ENCODE data around the gene GCH1. TPM values are rescaled to one million over a fixed set of nuclear protein-coding genes. Genes with fewer than 3 reads are reported as not detected.
"Not testable (repeated sequence)": the region's sequence is repeated elsewhere in the genome, so short reads cannot be mapped to it uniquely, and the experiment has no call there.

The GCH1 gene
- total and polyA plus RNA-seq, 4 donors = 7.2 to 44.9 (median 14.8) TPM

GRCh38 chr14:54899573-54899972, 3.1 kb downstream of the GCH1 start:
- 95 to 96% methylated on average over 5 of the region's 5 CpGs for WGBS, 2 donors
- no peak overlapping the region for H3K27ac ChIP-seq (ENCODE audit: low read depth in 1 of 2, low read length in 1 of 2)
- TF ChIP-seq CTCF (IDR thresholded peaks at IDR 0.05; ENCODE audit: control extremely low read depth, extremely low read depth) = no peak
- no peak for ATAC-seq (ENCODE audit: insufficient read depth, low FRiP score)
- no peak overlapping the region for H3K9ac ChIP-seq (ENCODE audit: insufficient read depth in 1 of 2, low read length in 2 of 2)
- H3K36me3 ChIP-seq (ENCODE audit: control insufficient read depth in 4 of 4, insufficient read depth in 4 of 4, low read length in 4 of 4) = no peaks in the 10 kb centered on the region
- H3K9me3 ChIP-seq (ENCODE audit: control insufficient read depth in 4 of 4, insufficient read depth in 3 of 4, low read length in 3 of 4) = no peaks in the 10 kb centered on the region
- H3K4me1 ChIP-seq (ENCODE audit: control insufficient read depth in 5 of 5, insufficient read depth in 5 of 5, low read length in 5 of 5) = peaks cover 0 to 23% (median 5%) of the 10 kb centered on the region in 5 donors
- no peak for DNase-seq
- H3K4me3 ChIP-seq = no peak overlapping the region
- peaks cover 0 to 5% (median 0%) of the 10 kb centered on the region in 3 donors for H3K27me3 ChIP-seq (ENCODE audit: control insufficient read depth in 3 of 3, insufficient read depth in 3 of 3, low read length in 2 of 3)

- H3K36me3 ChIP-seq (ENCODE audit: control insufficient read depth in 4 of 4, insufficient read depth in 4 of 4, low read length in 4 of 4); H3K9me3 ChIP-seq (ENCODE audit: control insufficient read depth in 4 of 4, insufficient read depth in 3 of 4, low read length in 3 of 4); DNase-seq; H3K27me3 ChIP-seq (ENCODE audit: control insufficient read depth in 3 of 3, insufficient read depth in 3 of 3, low read length in 2 of 3); ATAC-seq (ENCODE audit: insufficient read depth, low FRiP score); H3K27ac ChIP-seq (ENCODE audit: low read depth in 1 of 2, low read length in 1 of 2); H3K4me3 ChIP-seq; H3K9ac ChIP-seq (ENCODE audit: insufficient read depth in 1 of 2, low read length in 2 of 2): not testable (repeated sequence)
- WGBS, 2 donors = 92 to 96% methylated on average over 4 to 5 of the region's 5 CpGs
- H3K4me1 ChIP-seq (ENCODE audit: control insufficient read depth in 5 of 5, insufficient read depth in 5 of 5, low read length in 5 of 5) = peaks cover 0 to 21% (median 5%) of the 10 kb centered on the region in 5 donors
Measured at GRCh38 chr14:54897809-54898555, 4.6 kb downstream of the GCH1 start.

DNA sequence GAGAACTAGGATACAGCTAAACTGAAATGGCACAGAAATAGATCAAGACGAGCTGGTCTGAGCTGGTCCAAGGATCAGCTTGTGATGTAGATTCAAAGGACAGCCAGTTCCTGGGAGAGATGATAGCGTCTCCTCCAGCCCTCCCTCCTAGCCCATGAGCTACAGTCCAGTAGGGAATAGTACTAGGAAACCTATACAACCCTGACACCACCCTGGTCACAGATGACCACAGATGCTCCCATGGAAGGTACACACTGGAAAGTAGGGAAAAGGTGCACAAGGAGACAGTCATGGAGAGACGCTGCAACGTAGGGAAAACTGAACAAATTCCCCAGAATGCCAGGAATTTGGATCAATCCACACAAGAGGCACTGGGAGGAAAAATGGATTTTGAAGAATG, 6.9 kb downstream of the GCH1 start:
- Histone ChIP-seq H3K4me3 (no peak overlapping the region), H3K27ac (ENCODE audit: low read depth in 1 of 2, low read length in 1 of 2) (no peak overlapping the region), H3K9me3 (ENCODE audit: control insufficient read depth in 4 of 4, insufficient read depth in 3 of 4, low read length in 3 of 4) (no peaks in the 10 kb centered on the region), H3K27me3 (ENCODE audit: control insufficient read depth in 3 of 3, insufficient read depth in 3 of 3, low read length in 2 of 3) (peaks cover 0 to 2% (median 0%) of the 10 kb centered on the region in 3 donors), H3K9ac (ENCODE audit: insufficient read depth in 1 of 2, low read length in 2 of 2) (no peak overlapping the region), H3K36me3 (ENCODE audit: control insufficient read depth in 4 of 4, insufficient read depth in 4 of 4, low read length in 4 of 4) (no peaks in the 10 kb centered on the region), H3K4me1 (ENCODE audit: control insufficient read depth in 5 of 5, insufficient read depth in 5 of 5, low read length in 5 of 5) (peaks cover 0 to 5% (median 0%) of the 10 kb centered on the region in 5 donors)
- 92 to 95% methylated on average over 4 of the region's 4 CpGs for WGBS, 2 donors
- DNase-seq = no peak
- ATAC-seq (ENCODE audit: insufficient read depth, low FRiP score) = no peak
- no peak for TF ChIP-seq CTCF (IDR thresholded peaks at IDR 0.05; ENCODE audit: control extremely low read depth, extremely low read depth)

DNA sequence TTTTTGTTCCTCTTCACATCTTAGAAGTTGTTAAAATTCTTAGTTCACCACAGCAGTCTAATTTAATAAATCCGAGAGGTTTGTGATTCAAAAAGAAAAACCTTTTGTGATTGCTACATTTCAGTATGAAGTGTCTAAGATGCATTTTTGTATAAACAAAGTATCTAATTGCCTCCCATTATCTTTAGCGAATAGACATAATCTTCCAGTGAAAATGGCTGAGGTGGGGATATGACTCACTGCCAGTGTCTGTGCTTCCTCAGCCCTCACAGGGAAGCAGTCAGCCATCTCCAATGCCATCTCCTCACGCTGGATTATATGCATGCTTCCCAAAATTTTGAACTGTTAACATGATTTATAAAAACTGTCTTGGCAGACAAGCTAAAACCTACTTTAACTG, 7.6 kb downstream of the GCH1 start:
- H3K9me3 ChIP-seq (ENCODE audit: control insufficient read depth in 4 of 4, insufficient read depth in 3 of 4, low read length in 3 of 4) = no peaks in the 10 kb centered on the region
- no peak overlapping the region for H3K4me3 ChIP-seq
- no peaks in the 10 kb centered on the region for H3K27me3 ChIP-seq (ENCODE audit: control insufficient read depth in 3 of 3, insufficient read depth in 3 of 3, low read length in 2 of 3)
- H3K27ac ChIP-seq (ENCODE audit: low read depth in 1 of 2, low read length in 1 of 2) = no peak overlapping the region
- no peaks in the 10 kb centered on the region for H3K36me3 ChIP-seq (ENCODE audit: control insufficient read depth in 4 of 4, insufficient read depth in 4 of 4, low read length in 4 of 4)
- WGBS, 2 donors = 69 to 83% methylated on average over 3 of the region's 3 CpGs
- TF ChIP-seq CTCF (IDR thresholded peaks at IDR 0.05; ENCODE audit: control extremely low read depth, extremely low read depth) = no peak
- ATAC-seq (ENCODE audit: insufficient read depth, low FRiP score) (no peak), DNase-seq (no peak)
- H3K9ac ChIP-seq (ENCODE audit: insufficient read depth in 1 of 2, low read length in 2 of 2) = no peak overlapping the region
- peaks cover 0 to 5% (median 0%) of the 10 kb centered on the region in 5 donors for H3K4me1 ChIP-seq (ENCODE audit: control insufficient read depth in 5 of 5, insufficient read depth in 5 of 5, low read length in 5 of 5)
